ENCODE measurements around the gene THSD7A.

The THSD7A gene

GRCh38 chr7:11469028-11469745 is 362.8 kb downstream of the THSD7A start:
- Mint-ChIP-seq H3K4me1 (peaks cover 10% of the 10 kb centered on the region), H3K4me3 (no peak overlapping the region), H3K9me3 (no peaks in the 10 kb centered on the region), H3K36me3 (ENCODE audit: low read depth) (peaks cover 13% of the 10 kb centered on the region), H3K27ac (peak overlapping the region in 2 of 3 experiments; percentile 32 to 70), H3K27me3 (ENCODE audit: low read depth) (no peaks in the 10 kb centered on the region)
- no peak for TF ChIP-seq CTCF (IDR thresholded peaks at IDR 0.05; ENCODE audit: unreplicated experiment in 3 of 3)

DNA sequence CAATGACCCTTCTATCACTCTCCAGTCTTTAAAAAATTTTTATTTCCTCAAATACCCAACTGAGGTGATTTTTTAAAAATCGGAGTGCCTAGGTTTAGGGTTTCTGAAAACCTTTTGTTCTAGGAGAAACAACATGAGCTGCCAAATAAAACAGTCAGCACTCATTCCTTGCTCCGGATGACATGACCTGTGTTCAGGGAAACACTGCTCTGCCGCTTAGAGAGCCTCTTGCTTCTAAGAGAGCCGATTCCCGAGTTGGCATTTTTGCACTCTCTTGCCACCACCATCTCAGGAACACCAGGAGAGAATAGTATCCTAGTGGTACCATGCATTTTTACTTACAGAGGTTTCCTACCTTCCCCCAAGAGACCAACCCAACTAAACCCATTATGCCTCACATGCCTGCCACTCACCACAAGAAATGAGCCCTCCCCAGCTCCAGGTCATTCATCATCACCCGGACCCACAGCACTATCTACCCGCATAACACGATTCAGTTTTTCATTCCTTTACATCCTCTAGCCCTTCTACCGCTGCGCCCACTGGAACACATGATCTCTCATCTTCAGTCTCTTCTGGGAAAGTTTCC is 365.4 kb downstream of the THSD7A start:
- Mint-ChIP-seq H3K9me3 (no peaks in the 10 kb centered on the region), H3K4me3 (no peak overlapping the region), H3K4me1 (peaks cover 10% of the 10 kb centered on the region), H3K27ac (no peak overlapping the region), H3K36me3 (ENCODE audit: low read depth) (peaks cover 20% of the 10 kb centered on the region), H3K27me3 (ENCODE audit: low read depth) (no peaks in the 10 kb centered on the region)
- no peak for TF ChIP-seq CTCF (IDR thresholded peaks at IDR 0.05; ENCODE audit: unreplicated experiment in 3 of 3)

DNA sequence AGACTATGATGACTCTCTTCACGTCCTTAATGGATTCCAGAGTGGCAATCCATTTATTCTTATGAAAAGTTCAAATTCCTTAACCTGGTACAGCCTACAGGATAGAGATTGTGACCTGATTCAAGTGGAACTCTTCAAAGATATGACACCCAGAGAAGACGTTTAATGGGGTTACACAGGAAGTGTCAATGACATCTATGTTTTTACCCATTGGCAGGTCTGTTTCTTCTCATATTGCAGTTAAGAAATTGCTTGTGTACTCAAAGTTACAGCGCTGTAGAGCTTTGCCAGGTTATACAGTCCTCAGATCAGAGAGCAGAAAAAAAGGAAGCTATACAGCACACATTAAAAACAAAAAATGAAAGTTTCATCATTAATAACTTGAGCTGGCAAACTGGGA is 367.4 kb downstream of the THSD7A start:
- Mint-ChIP-seq H3K4me1 (peaks cover 6% of the 10 kb centered on the region), H3K36me3 (ENCODE audit: low read depth) (peaks cover 20% of the 10 kb centered on the region), H3K9me3 (no peaks in the 10 kb centered on the region), H3K27ac (no peak overlapping the region), H3K27me3 (ENCODE audit: low read depth) (no peaks in the 10 kb centered on the region), H3K4me3 (no peak overlapping the region)
- no peak for TF ChIP-seq CTCF (IDR thresholded peaks at IDR 0.05; ENCODE audit: unreplicated experiment in 3 of 3)

GRCh38 chr7:11461946-11462345 is 370.1 kb downstream of the THSD7A start:
- H3K27ac Mint-ChIP-seq: no peak overlapping the region
- no peaks in the 10 kb centered on the region for H3K9me3 Mint-ChIP-seq
- no peak overlapping the region for H3K4me3 Mint-ChIP-seq

DNA sequence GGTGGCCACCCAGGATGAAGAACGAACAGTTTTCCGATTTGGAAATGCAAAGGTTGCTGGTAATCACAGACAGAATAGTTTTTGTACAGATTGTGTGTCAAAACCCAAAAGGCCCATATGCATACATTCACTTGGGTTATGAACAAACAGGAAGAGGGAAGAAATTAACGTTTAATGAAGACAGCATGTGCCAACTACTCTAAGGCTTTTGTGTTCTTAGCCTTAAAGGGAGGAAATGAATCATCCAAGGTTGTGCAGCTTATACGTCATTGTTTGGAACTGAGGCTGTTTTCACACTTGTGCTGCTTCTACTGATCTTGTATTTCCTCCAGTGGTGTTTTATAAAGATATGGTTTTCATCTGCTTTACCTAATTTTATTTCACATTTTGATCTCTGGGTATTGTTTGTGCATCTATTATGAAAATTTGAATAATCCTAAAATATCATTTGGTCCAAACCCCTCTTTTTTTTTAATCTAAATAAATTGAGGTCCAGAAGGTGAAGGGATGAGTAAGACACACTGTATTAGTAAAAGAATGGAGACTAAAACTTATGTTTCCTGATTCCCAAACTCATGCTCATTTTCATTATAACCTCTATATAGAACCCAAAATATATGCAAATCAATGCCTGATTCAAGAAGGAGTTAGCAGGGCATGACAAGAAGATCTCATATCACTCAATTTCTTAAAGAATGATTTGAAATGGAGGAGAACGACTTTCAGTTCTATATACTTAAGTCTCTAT is 373.1 kb downstream of the THSD7A start:
- Mint-ChIP-seq H3K4me3 (no peak overlapping the region), H3K9me3 (no peaks in the 10 kb centered on the region), H3K27me3 (ENCODE audit: low read depth) (no peaks in the 10 kb centered on the region), H3K36me3 (ENCODE audit: low read depth) (peaks cover 7% of the 10 kb centered on the region), H3K27ac (no peak overlapping the region), H3K4me1 (no peaks in the 10 kb centered on the region)
- no peak for TF ChIP-seq CTCF (IDR thresholded peaks at IDR 0.05; ENCODE audit: unreplicated experiment in 3 of 3)

More at GRCh38 chr7:11461946-11462345, 370.1 kb downstream of the THSD7A start:
- TF ChIP-seq CTCF (IDR thresholded peaks at IDR 0.05; ENCODE audit: unreplicated experiment in 3 of 3): no peak
- Mint-ChIP-seq H3K4me1 (no peaks in the 10 kb centered on the region), H3K36me3 (ENCODE audit: low read depth) (peaks cover 11% of the 10 kb centered on the region), H3K27me3 (ENCODE audit: low read depth) (no peaks in the 10 kb centered on the region)
